SK-N-SH (cell line): ENCODE data around the gene PCDHGB2. TPM values are rescaled to one million over a fixed set of nuclear protein-coding genes. Genes with fewer than 3 reads are reported as not detected.

ENCODE experiments used
- CTCF ChIA-PET: fragments of 300-600, 350-600 bp; formaldehyde crosslinking; extraction: SDS; loops from one replicate; lab custom pipeline; 2021; lab: Yijun Ruan, JAX
- POLR2A ChIA-PET: fragments of 350-600 bp; sonication (Branson Sonifier 250); formaldehyde crosslinking; extraction: SDS; loops from one replicate; lab custom pipeline; 2020; ENCODE audit warnings: antibody characterized with exemption, inconsistent platforms; lab: Yijun Ruan, JAX
- DNase-seq: peaks from one replicate; pipeline ENCODE4 v3.0.0; 2012
- H2AFZ ChIP-seq: fragments of 200-600 bp; sonication (generic); 2 replicates; pipeline ENCODE4 v1.8.1; 2016; ENCODE audit warnings: antibody characterized with exemption, mild to moderate bottlenecking, low read depth
- H3F3A ChIP-seq: fragments of 200-600 bp; sonication (generic); replicated peaks from 2 replicates; pipeline ENCODE3; 2016; ENCODE audit warnings: antibody characterized with exemption, mild to moderate bottlenecking; ENCODE audit not compliant: insufficient read depth
- H3K27ac ChIP-seq, 2 experiments: fragments of 200-500 bp in 1 of 2; fragments of 200-600 bp in 1 of 2; sonication (Bioruptor generic) in 1 of 2; sonication (generic), shearing (Covaris generic) in 1 of 2; 2 replicates each; pipeline versions ENCODE4 v1.5.1 to v1.6.1; 2014 to 2016; ENCODE audit warnings: low read depth in 2 of 2, inconsistent platforms in 1 of 2, low read length in 1 of 2, mild to moderate bottlenecking in 1 of 2, mixed read lengths in 1 of 2
- H3K27me3 ChIP-seq: fragments of 200-600 bp; sonication (generic), shearing (Covaris generic); 2 replicates; pipeline ENCODE4 v1.6.1; 2016; ENCODE audit warnings: mixed run types; ENCODE audit not compliant: insufficient read depth
- H3K36me3 ChIP-seq, 2 experiments: fragments of 200-500 bp in 1 of 2; fragments of 200-600 bp in 1 of 2; sonication (Bioruptor generic) in 1 of 2; sonication (generic) in 1 of 2; replicated peaks in 1 of 2; 2 replicates each; pipeline versions ENCODE3 to v1.5.1; 2014 to 2016; ENCODE audit warnings: low read length in 1 of 2, mild to moderate bottlenecking in 1 of 2; ENCODE audit not compliant: insufficient read depth in 2 of 2, control insufficient read depth in 1 of 2
- H3K4me1 ChIP-seq, 2 experiments: fragments of 200-500 bp in 1 of 2; fragments of 200-600 bp in 1 of 2; sonication (Bioruptor generic) in 1 of 2; sonication (generic), shearing (Covaris generic) in 1 of 2; 2 replicates each; pipeline versions ENCODE4 v1.5.1 to v1.6.1; 2014 to 2016; ENCODE audit warnings: low read depth in 1 of 2, low read length in 1 of 2, mixed run types in 1 of 2; ENCODE audit not compliant: insufficient read depth in 2 of 2, control insufficient read depth in 1 of 2
- H3K4me2 ChIP-seq: fragments of 200-600 bp; sonication (generic), shearing (Covaris generic); 2 replicates; pipeline ENCODE4 v1.6.1; 2017; ENCODE audit warnings: mixed run types
- H3K4me3 ChIP-seq, 2 experiments: fragments of 200-500 bp in 1 of 2; fragments of 200-600 bp in 1 of 2; sonication (Bioruptor generic) in 1 of 2; sonication (generic), shearing (Covaris generic) in 1 of 2; 2 replicates each; pipeline versions ENCODE4 v1.5.1 to v1.8.1; 2014 to 2016; ENCODE audit warnings: low read depth in 2 of 2, inconsistent platforms in 1 of 2, low read length in 1 of 2, mild to moderate bottlenecking in 1 of 2, mixed read lengths in 1 of 2, moderate library complexity in 1 of 2
- H3K79me2 ChIP-seq: fragments of 200-600 bp; sonication (generic); 2 replicates; pipeline ENCODE4 v1.8.1; 2017; ENCODE audit warnings: mild to moderate bottlenecking; ENCODE audit not compliant: insufficient read depth
- H3K9ac ChIP-seq: fragments of 200-600 bp; sonication (generic); 2 replicates; pipeline ENCODE4 v1.6.1; 2017; ENCODE audit warnings: mixed run types
- H3K9me2 ChIP-seq: fragments of 200-600 bp; sonication (generic); 2 replicates; pipeline ENCODE4 v1.6.1; 2017; ENCODE audit warnings: mixed run types
- H3K9me3 ChIP-seq: fragments of 200-600 bp; sonication (generic); 2 replicates; pipeline ENCODE4 v1.6.1; 2017; ENCODE audit warnings: mixed run types, mild to moderate bottlenecking, moderate library complexity
- H4K20me1 ChIP-seq: fragments of 200-600 bp; sonication (generic); 2 replicates; pipeline ENCODE4 v1.6.1; 2017; ENCODE audit warnings: mild to moderate bottlenecking, mixed run types; ENCODE audit not compliant: insufficient read depth
- CHD2 ChIP-seq: fragments of 150-350 bp; IDR thresholded peaks from 2 replicates; pipeline ENCODE4 v1.6.1; 2018; ENCODE audit warnings: low read length; ENCODE audit not compliant: partially characterized antibody
- EP300 ChIP-seq, 2 experiments: IDR thresholded peaks; 2 replicates each; pipeline versions ENCODE4 v1.4.0 to v1.6.1; 2012; ENCODE audit warnings: borderline replicate concordance in 1 of 2, low read depth in 1 of 2, low read length in 1 of 2
- EZH2phosphoT487 ChIP-seq: fragments of 200-600 bp; sonication (generic); IDR thresholded peaks from 2 replicates; pipeline ENCODE4 v1.6.1; 2017; ENCODE audit warnings: low read depth, mixed run types, mild to moderate bottlenecking, antibody characterized with exemption, moderate library complexity, borderline replicate concordance
- FOSL2 ChIP-seq: IDR thresholded peaks from 2 replicates; pipeline ENCODE4 v1.4.0; 2012; ENCODE audit warnings: low read depth, mild to moderate bottlenecking, moderate library complexity, borderline replicate concordance
- FOXM1 ChIP-seq: IDR thresholded peaks from 2 replicates; pipeline ENCODE4 v1.4.0; 2012; ENCODE audit warnings: low read depth, mild to moderate bottlenecking
- GABPA ChIP-seq: IDR thresholded peaks from 2 replicates; pipeline ENCODE4 v1.4.0; 2012; ENCODE audit warnings: low read depth, mild to moderate bottlenecking
- JUND ChIP-seq: IDR thresholded peaks from 2 replicates; pipeline ENCODE4 v1.4.0; 2012
- MEF2A ChIP-seq: IDR thresholded peaks from 2 replicates; pipeline ENCODE4 v1.4.0; 2012; ENCODE audit warnings: low read depth, borderline replicate concordance
- MXI1 ChIP-seq: IDR thresholded peaks from 2 replicates; pipeline ENCODE4 v1.6.1; 2012; ENCODE audit warnings: mild to moderate bottlenecking, low read depth, low read length, improper control_type of control experiment
- POLR2AphosphoS5 ChIP-seq: IDR thresholded peaks from 2 replicates; pipeline ENCODE4 v1.6.1; 2012; ENCODE audit warnings: low read depth, low read length
- RCOR1 ChIP-seq: fragments of 150-350 bp; IDR thresholded peaks from 2 replicates; pipeline ENCODE4 v1.6.1; 2017; ENCODE audit warnings: antibody characterized with exemption, low read length
- SIN3A ChIP-seq: IDR thresholded peaks from 2 replicates; pipeline ENCODE4 v1.6.1; 2012; ENCODE audit warnings: low read depth, mild to moderate bottlenecking, low read length, moderate library complexity, borderline replicate concordance
- SMC3 ChIP-seq: IDR thresholded peaks from 2 replicates; pipeline ENCODE4 v1.6.1; 2012; ENCODE audit warnings: low read depth, low read length, improper control_type of control experiment
- TAF1 ChIP-seq: IDR thresholded peaks from 2 replicates; pipeline ENCODE4 v1.6.1; 2012; ENCODE audit warnings: low read depth, mild to moderate bottlenecking, low read length, moderate library complexity, borderline replicate concordance
- YY1 ChIP-seq: IDR thresholded peaks from 2 replicates; pipeline ENCODE4 v1.4.0; 2012; ENCODE audit warnings: low read depth, mild to moderate bottlenecking
- WGBS: methylation state at CpG from one replicate; pipeline ENCODE4 v1.1.6; 2017; ENCODE audit warnings: low lambda C conversion rate; 5-methylcytosine and 5-hydroxymethylcytosine counted together
- polyA plus RNA-seq, 3 experiments: library from polyadenylated mRNA; depleted of rRNA; stranded (reverse); fragments of >200 nt; gene quantifications; 2 replicates each; pipeline ENCODE4 v1.2.3, GENCODE V29; 2012
- TF ChIP-seq, protein P1 (sequence below): IDR thresholded peaks from 2 replicates; pipeline ENCODE4 v1.4.0; 2012; ENCODE audit warnings: low read depth, borderline replicate concordance
- TF ChIP-seq, protein P2 (sequence below): IDR thresholded peaks from 2 replicates; pipeline ENCODE4 v1.4.0; 2012; ENCODE audit warnings: low read depth, borderline replicate concordance
- TF ChIP-seq, protein P3 (sequence below): fragments of 150-350 bp; IDR thresholded peaks from 2 replicates; pipeline ENCODE4 v1.6.1; 2017; ENCODE audit warnings: antibody characterized with exemption, low read length, low read depth, borderline replicate concordance
- TF ChIP-seq, protein P4 (sequence below): fragments of 150-350 bp; IDR thresholded peaks from 2 replicates; pipeline ENCODE4 v1.6.1; 2016; ENCODE audit warnings: mild to moderate bottlenecking, low read depth, low read length
- TF ChIP-seq, protein P5 (sequence below): fragments of 200-600 bp; sonication (generic); IDR thresholded peaks from 2 replicates; pipeline ENCODE4 v1.6.1; 2017; ENCODE audit warnings: antibody characterized with exemption, mild to moderate bottlenecking, moderate library complexity

PCDHGB2 gene
- polyA plus RNA-seq, 1 of the 3 experiments (the other 2 are of a cell fraction) = 4.5 TPM

DNA sequence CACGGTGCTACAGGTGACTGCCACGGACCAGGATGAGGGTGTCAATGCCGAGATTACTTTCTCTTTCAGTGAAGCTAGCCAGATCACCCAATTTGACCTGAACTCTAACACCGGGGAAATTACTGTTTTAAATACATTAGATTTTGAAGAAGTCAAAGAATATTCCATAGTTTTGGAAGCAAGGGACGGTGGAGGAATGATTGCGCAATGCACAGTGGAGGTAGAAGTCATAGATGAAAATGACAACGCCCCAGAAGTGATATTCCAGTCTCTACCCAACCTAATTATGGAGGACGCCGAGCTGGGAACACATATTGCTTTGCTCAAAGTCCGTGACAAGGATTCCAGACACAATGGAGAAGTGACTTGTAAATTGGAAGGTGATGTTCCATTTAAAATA, 28.9 kb downstream of the PCDHGB2 start (continued):
- TF ChIP-seq, protein P1, sequence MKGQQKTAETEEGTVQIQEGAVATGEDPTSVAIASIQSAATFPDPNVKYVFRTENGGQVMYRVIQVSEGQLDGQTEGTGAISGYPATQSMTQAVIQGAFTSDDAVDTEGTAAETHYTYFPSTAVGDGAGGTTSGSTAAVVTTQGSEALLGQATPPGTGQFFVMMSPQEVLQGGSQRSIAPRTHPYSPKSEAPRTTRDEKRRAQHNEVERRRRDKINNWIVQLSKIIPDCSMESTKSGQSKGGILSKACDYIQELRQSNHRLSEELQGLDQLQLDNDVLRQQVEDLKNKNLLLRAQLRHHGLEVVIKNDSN = no peak
- TF ChIP-seq POLR2AphosphoS5 (no peak), GABPA (no peak), MEF2A (no peak)

DNA sequence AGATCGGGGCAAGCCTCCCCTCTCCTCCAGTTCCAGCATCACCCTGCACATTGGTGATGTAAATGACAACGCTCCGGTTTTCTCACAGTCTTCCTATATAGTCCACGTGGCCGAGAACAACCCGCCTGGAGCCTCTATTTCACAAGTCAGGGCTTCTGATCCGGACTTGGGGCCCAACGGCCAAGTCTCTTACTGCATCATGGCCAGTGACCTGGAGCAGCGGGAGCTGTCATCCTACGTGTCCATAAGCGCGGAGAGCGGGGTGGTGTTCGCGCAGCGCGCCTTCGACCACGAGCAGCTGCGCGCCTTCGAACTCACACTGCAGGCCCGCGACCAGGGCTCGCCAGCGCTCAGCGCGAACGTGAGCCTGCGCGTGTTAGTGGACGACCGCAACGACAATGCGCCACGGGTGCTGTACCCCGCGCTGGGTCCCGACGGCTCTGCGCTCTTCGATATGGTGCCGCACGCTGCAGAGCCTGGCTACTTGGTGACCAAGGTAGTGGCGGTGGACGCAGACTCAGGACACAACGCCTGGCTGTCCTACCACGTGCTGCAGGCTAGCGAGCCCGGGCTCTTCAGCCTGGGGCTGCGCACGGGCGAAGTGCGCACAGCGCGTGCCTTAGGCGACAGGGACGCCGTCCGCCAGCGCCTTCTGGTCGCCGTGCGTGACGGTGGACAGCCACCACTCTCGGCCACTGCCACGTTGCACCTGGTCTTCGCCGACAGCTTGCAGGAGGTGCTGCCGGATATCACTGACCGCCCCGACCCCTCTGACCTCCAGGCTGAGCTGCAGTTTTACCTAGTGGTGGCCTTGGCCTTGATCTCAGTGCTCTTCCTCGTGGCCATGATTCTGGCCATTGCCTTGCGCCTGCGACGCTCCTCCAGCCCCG, 29.6 kb downstream of the PCDHGB2 start:
- WGBS = 83% methylated on average over 50 of the region's 77 CpGs
- no peak overlapping the region for H2AFZ ChIP-seq
- no peaks in the 10 kb centered on the region for H3K79me2 ChIP-seq
- H4K20me1 ChIP-seq = no peaks in the 10 kb centered on the region
- no peaks in the 10 kb centered on the region for H3F3A ChIP-seq
- CTCF ChIA-PET = interaction anchor here (1.1 to 2.4 kb wide), 3 partner anchors 135 to 515 kb away, joined by 3 to 11 read pairs (median 4); no protein-coding TSS in a partner anchor
- TF ChIP-seq JUND = no peak
- no peak for TF ChIP-seq SIN3A
- TF ChIP-seq, protein P2, sequence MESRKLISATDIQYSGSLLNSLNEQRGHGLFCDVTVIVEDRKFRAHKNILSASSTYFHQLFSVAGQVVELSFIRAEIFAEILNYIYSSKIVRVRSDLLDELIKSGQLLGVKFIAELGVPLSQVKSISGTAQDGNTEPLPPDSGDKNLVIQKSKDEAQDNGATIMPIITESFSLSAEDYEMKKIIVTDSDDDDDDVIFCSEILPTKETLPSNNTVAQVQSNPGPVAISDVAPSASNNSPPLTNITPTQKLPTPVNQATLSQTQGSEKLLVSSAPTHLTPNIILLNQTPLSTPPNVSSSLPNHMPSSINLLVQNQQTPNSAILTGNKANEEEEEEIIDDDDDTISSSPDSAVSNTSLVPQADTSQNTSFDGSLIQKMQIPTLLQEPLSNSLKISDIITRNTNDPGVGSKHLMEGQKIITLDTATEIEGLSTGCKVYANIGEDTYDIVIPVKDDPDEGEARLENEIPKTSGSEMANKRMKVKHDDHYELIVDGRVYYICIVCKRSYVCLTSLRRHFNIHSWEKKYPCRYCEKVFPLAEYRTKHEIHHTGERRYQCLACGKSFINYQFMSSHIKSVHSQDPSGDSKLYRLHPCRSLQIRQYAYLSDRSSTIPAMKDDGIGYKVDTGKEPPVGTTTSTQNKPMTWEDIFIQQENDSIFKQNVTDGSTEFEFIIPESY = no peak
- no peak for TF ChIP-seq SMC3
- no peak for TF ChIP-seq EP300 (IDR thresholded peaks at IDR 0.05; ENCODE audit: borderline replicate concordance in 1 of 2, low read depth in 1 of 2, low read length in 1 of 2)
- TF ChIP-seq, protein P3, sequence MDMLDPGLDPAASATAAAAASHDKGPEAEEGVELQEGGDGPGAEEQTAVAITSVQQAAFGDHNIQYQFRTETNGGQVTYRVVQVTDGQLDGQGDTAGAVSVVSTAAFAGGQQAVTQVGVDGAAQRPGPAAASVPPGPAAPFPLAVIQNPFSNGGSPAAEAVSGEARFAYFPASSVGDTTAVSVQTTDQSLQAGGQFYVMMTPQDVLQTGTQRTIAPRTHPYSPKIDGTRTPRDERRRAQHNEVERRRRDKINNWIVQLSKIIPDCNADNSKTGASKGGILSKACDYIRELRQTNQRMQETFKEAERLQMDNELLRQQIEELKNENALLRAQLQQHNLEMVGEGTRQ = no peak
- TF ChIP-seq FOXM1 = no peak
- no peak for TF ChIP-seq CHD2
- no peak for TF ChIP-seq YY1
- TF ChIP-seq FOSL2 = no peak
- TF ChIP-seq POLR2AphosphoS5 = no peak
- TF ChIP-seq, protein P4, sequence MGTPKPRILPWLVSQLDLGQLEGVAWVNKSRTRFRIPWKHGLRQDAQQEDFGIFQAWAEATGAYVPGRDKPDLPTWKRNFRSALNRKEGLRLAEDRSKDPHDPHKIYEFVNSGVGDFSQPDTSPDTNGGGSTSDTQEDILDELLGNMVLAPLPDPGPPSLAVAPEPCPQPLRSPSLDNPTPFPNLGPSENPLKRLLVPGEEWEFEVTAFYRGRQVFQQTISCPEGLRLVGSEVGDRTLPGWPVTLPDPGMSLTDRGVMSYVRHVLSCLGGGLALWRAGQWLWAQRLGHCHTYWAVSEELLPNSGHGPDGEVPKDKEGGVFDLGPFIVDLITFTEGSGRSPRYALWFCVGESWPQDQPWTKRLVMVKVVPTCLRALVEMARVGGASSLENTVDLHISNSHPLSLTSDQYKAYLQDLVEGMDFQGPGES = no peak
- no peak for TF ChIP-seq MXI1
- no peak for TF ChIP-seq TAF1
- no peak for TF ChIP-seq MEF2A
- TF ChIP-seq RCOR1 = no peak
- TF ChIP-seq, protein P5, sequence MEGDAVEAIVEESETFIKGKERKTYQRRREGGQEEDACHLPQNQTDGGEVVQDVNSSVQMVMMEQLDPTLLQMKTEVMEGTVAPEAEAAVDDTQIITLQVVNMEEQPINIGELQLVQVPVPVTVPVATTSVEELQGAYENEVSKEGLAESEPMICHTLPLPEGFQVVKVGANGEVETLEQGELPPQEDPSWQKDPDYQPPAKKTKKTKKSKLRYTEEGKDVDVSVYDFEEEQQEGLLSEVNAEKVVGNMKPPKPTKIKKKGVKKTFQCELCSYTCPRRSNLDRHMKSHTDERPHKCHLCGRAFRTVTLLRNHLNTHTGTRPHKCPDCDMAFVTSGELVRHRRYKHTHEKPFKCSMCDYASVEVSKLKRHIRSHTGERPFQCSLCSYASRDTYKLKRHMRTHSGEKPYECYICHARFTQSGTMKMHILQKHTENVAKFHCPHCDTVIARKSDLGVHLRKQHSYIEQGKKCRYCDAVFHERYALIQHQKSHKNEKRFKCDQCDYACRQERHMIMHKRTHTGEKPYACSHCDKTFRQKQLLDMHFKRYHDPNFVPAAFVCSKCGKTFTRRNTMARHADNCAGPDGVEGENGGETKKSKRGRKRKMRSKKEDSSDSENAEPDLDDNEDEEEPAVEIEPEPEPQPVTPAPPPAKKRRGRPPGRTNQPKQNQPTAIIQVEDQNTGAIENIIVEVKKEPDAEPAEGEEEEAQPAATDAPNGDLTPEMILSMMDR = no peak
- TF ChIP-seq EZH2phosphoT487 = no peak
- no peaks in the 10 kb centered on the region for H3K4me1 ChIP-seq
- H3K4me2 ChIP-seq = no peak overlapping the region
- H3K36me3 ChIP-seq = peaks cover 0 to 19% of the 10 kb centered on the region in 2 experiments
- peaks cover 7% of the 10 kb centered on the region; the same call in 1 of the 2 replicates for H3K9me3 ChIP-seq
- H3K9me2 ChIP-seq = no peaks in the 10 kb centered on the region
- H3K27me3 ChIP-seq = no peaks in the 10 kb centered on the region
- DNase-seq = no peak
- H3K27ac ChIP-seq = no peak overlapping the region
- H3K4me3 ChIP-seq = no peak overlapping the region; a peak in 1 of 4 replicates
- H3K9ac ChIP-seq = no peak overlapping the region
- POLR2A ChIA-PET = no interaction called here
